ENCODE measurements around the gene PDE3A. TPM values are rescaled to one million over a fixed set of nuclear protein-coding genes. Genes with fewer than 3 reads are reported as not detected.

Gene PDE3A
- total RNA-seq, 1 experiment from 2014 or later, result 19.9 TPM

GRCh38 chr12:20507056-20507455 lies 138.7 kb downstream of the PDE3A start:
- no peak overlapping the region for H3K4me3 Mint-ChIP-seq (ENCODE audit: low read depth, unreplicated experiment)
- H3K4me1 Mint-ChIP-seq (ENCODE audit: low read depth, unreplicated experiment), result no peaks in the 10 kb centered on the region
- intact Hi-C loops (cut with micrococcal nuclease; ENCODE audit: unreplicated experiment), result no loop called here
- no peak overlapping the region for H3K27ac Mint-ChIP-seq (ENCODE audit: unreplicated experiment)
- TF ChIP-seq CTCF (IDR thresholded peaks at IDR 0.05; ENCODE audit: unreplicated experiment), result no peak
- CTCF ChIA-PET, result no interaction called here
- no peaks in the 10 kb centered on the region for H3K9me3 Mint-ChIP-seq (ENCODE audit: low read depth, unreplicated experiment)
- no peaks in the 10 kb centered on the region for H3K27me3 Mint-ChIP-seq (ENCODE audit: unreplicated experiment)
- no TSS peak for BruUV-seq (replicated peaks)
- H3K36me3 Mint-ChIP-seq (ENCODE audit: insufficient read depth, unreplicated experiment), result no peaks in the 10 kb centered on the region
- no peak for DNase-seq

GRCh38 chr12:20507711-20508110 lies 139.4 kb downstream of the PDE3A start:
- CTCF ChIA-PET, result interaction anchor here (0.6 kb wide), 1 partner anchor 1691 kb away, joined by 3 read pairs; no protein-coding TSS in a partner anchor

GRCh38 chr12:20508359-20508758 lies 140.0 kb downstream of the PDE3A start:
- Mint-ChIP-seq H3K4me3 (ENCODE audit: low read depth, unreplicated experiment) (no peak overlapping the region), H3K27ac (ENCODE audit: unreplicated experiment) (no peak overlapping the region), H3K9me3 (ENCODE audit: low read depth, unreplicated experiment) (no peaks in the 10 kb centered on the region), H3K4me1 (ENCODE audit: low read depth, unreplicated experiment) (no peaks in the 10 kb centered on the region), H3K36me3 (ENCODE audit: insufficient read depth, unreplicated experiment) (no peaks in the 10 kb centered on the region), H3K27me3 (ENCODE audit: unreplicated experiment) (no peaks in the 10 kb centered on the region)
- CTCF ChIA-PET, result interaction anchor here (0.6 kb wide), 1 partner anchor 616 kb away, joined by 4 read pairs; no protein-coding TSS in a partner anchor
- no peak for TF ChIP-seq CTCF (IDR thresholded peaks at IDR 0.05; ENCODE audit: unreplicated experiment)
- intact Hi-C loops (cut with micrococcal nuclease; ENCODE audit: unreplicated experiment), result no loop called here
- BruUV-seq (replicated peaks), result no TSS peak
- no peak for DNase-seq

More at GRCh38 chr12:20507711-20508110, 139.4 kb downstream of the PDE3A start:
- Mint-ChIP-seq H3K9me3 (ENCODE audit: low read depth, unreplicated experiment) (no peaks in the 10 kb centered on the region), H3K27ac (ENCODE audit: unreplicated experiment) (no peak overlapping the region), H3K4me1 (ENCODE audit: low read depth, unreplicated experiment) (no peaks in the 10 kb centered on the region), H3K36me3 (ENCODE audit: insufficient read depth, unreplicated experiment) (no peaks in the 10 kb centered on the region), H3K27me3 (ENCODE audit: unreplicated experiment) (no peaks in the 10 kb centered on the region), H3K4me3 (ENCODE audit: low read depth, unreplicated experiment) (no peak overlapping the region)
- DNase-seq, result no peak
- TF ChIP-seq CTCF (IDR thresholded peaks at IDR 0.05; ENCODE audit: unreplicated experiment), result no peak
- intact Hi-C loops (cut with micrococcal nuclease; ENCODE audit: unreplicated experiment), result no loop called here
- BruUV-seq (replicated peaks), result no TSS peak

- no TSS peak for BruUV-seq (replicated peaks)
- no peaks in the 10 kb centered on the region for H3K9me3 Mint-ChIP-seq (ENCODE audit: low read depth, unreplicated experiment)
- no peak overlapping the region for H3K27ac Mint-ChIP-seq (ENCODE audit: unreplicated experiment)
- H3K4me3 Mint-ChIP-seq (ENCODE audit: low read depth, unreplicated experiment), result no peak overlapping the region
- no peak for TF ChIP-seq CTCF (IDR thresholded peaks at IDR 0.05; ENCODE audit: unreplicated experiment)
- H3K36me3 Mint-ChIP-seq (ENCODE audit: insufficient read depth, unreplicated experiment), result no peaks in the 10 kb centered on the region
- no peaks in the 10 kb centered on the region for H3K4me1 Mint-ChIP-seq (ENCODE audit: low read depth, unreplicated experiment)
- DNase-seq, result no peak
- CTCF ChIA-PET, result no interaction called here
- intact Hi-C loops (cut with micrococcal nuclease; ENCODE audit: unreplicated experiment), result no loop called here
- H3K27me3 Mint-ChIP-seq (ENCODE audit: unreplicated experiment), result no peaks in the 10 kb centered on the region
Measured at GRCh38 chr12:20508962-20509361, 140.6 kb downstream of the PDE3A start.
